Activated T-helper 1 cell treated with Interleukin-2 at 50 U/mL for 16 hours (primary cell): Measurements from ENCODE around the gene GRPEL2.
"Not testable (repeated sequence)": the region's sequence is repeated elsewhere in the genome, so short reads cannot be mapped to it uniquely, and the experiment has no call there.

Experiments used
- DNase-seq: peaks from one replicate; pipeline ENCODE4 v3.0.0-alpha.2; 2020; ENCODE audit warnings: low read depth

The GRPEL2 gene

DNA sequence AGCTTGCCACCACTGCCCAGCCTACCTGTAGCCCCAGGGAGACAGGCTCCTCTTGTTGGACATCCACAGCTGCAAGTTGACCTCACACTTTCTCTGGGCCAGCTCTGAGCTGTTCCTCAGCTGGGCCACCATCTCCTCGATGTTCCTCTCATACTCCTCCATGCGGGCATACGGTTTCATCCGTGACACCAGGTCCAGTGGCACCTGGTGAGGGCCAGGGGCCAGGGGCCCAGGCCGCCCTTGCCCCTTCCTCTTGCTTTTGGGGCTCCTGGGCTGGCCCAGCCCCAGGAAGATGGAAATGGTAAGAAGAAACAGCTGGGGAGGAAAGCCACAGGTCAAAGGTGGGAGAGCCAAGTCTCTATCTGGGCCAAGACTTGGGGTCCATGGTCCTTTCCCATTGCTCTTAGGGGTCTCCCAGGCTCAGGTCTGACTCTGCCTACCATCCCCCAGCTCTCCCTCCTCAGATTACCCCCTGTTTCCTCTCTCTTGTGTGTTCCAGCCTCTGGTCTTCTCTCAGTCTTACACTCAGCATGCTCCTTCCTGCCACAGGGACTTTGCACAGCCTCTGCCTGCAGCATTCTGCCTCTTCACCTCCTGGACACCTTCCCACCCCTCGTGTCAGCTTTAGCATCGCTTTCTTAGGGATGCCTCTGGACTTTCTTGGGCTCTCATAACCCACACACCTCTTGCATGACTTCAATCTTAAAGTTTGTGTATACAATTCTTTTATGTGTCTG is 31.6 kb downstream of the GRPEL2 start:
- no peak for DNase-seq

GRCh38 chr5:149378241-149378820 is 33.0 kb downstream of the GRPEL2 start:
- DNase-seq, result no peak

GRCh38 chr5:149379177-149379761 is 34.0 kb downstream of the GRPEL2 start, which contains the start of gene IL17B:
Gene IL17B, minus strand, starts transcription at chr5:149379292. Its CDS starts 67 bp downstream, at chr5:149379225.
- DNase-seq, result no peak

GRCh38 chr5:149379818-149380374 is 34.6 kb downstream of the GRPEL2 start:
- no peak for DNase-seq

GRCh38 chr5:149380466-149381121 is 35.3 kb downstream of the GRPEL2 start:
- no peak for DNase-seq

DNA sequence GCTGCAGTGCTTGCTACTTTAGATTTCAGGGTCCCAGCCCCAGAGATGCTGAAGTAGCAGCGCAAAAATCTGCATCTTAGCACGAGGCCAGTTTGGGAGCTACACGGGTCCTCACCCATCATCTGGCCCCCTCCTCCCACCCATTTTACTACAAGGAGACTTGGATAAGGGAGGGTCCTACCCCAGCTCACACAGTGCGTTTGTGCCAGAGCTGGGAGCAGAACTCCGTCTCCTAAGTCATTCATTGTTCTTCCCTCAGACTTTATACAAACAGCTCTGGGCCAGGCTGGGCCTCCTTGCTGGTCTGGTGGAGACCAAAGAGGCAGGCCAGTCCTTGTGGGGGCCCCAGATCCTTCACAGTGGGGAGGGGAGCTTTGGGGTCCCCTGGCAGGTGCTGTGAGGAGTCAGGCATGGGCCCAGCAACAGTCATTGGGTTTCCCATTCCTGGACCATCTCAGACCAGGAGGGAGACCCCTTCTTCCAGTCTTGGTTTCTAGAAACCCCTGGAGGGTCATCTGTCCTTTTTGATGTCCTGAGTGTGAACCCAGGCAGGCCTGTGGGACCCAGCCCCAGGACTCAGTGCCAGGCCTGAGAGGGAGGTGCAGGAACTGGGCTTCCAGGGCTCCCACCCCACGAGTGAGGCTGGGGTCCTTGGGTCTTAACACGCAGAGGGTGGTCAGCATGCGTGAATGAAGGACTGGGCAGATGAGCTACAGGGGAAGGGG is 36.1 kb downstream of the GRPEL2 start:
- DNase-seq, result no peak

DNA sequence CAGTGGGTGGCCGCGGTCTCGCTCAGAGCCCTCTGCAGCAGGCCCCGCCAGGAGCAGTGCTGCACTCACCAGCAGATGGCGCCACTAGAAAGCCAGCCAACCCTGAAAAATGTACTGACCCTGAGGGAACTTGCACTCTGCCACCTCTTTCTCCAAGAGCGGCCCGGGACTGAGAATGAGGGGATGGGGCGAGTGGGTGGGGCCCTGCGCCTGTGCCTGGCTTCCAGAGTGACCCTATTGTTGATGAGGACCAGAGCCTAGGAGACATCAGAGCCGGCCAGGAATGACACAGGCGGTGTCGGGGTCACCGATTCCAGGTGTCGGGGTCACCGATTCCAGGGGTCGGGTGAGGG is 36.7 kb downstream of the GRPEL2 start:
- DNase-seq, result peak; percentile 49

- no peak for DNase-seq
Observed at GRCh38 chr5:149382517-149383220, 37.4 kb downstream of the GRPEL2 start.

DNA sequence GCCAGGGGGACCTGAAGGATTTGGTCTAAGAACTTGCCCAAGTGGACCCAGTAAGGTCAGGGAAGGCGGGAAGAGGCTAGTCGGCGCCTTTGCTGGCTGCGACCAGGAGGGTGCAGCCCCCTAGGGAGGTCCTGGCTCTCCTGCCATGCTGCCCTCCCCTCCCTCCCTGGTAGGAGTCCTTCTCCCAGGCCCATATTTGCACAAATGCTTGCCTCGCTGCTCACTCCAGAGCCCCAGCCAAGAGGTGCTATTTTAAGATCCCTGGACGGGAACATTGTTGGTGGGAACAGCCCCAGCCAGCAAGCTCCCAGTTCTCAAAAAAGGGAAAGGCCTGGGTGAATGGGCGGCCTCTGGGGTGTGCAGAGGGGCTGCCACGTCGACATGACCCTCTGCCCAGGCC is 38.1 kb downstream of the GRPEL2 start:
- no peak for DNase-seq

DNA sequence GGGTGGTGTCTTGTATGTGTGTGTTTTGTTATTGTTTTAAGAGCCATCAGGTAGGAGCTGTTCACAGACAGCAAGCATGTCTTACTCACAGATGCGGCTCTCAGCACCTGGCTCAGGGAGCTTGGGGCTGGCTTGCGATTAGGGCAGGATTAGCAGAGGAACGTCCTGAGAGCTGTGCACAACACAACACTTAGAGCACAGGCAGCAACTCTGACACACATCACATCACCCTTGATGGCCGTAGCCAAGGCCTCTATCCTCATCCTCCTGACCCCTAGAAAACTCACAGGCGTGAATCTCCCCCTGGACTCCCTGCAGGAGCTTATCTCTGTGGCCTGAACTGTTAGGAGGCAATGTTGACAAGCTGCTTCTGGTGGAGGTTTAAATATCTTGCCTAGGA is 40.9 kb downstream of the GRPEL2 start:
- no peak for DNase-seq

- DNase-seq, result no peak
Observed at GRCh38 chr5:149387081-149387631, 41.9 kb downstream of the GRPEL2 start.

GRCh38 chr5:149387982-149388381 is 42.7 kb downstream of the GRPEL2 start:
- no peak for DNase-seq

DNA sequence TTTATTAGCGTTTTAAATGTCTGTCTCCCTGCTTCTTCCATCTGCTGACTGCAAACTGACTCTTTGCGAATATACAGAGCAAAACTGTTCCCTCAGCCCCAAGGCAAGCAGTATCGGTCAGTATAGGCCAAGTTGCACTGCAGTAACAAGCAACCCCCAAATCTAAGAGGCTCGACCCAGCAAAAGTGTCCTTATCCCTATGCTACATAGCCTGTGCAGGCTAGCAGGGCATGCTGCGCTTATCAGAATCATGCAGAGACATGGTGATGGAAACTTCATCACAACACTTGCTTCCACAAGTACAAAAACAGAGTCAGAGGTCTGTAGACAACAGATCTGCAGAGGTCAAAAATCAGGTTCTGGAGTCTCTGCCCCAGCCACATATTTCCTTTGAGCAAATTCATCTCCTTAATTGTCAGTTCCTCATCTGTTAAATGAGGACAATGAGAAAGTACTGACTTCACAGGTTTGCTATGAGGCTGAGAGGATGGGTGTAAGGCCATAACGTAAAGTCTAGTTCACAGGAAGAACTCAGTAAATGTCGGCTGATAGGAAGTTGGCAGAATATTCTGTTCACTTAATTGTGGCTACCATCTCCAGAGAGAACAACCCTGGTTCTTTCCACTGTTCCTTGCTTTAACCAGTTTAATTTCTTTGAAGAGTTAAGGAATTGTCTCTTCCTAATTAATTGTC is 43.3 kb downstream of the GRPEL2 start:
- no peak for DNase-seq

GRCh38 chr5:149389552-149390495 is 44.5 kb downstream of the GRPEL2 start:
- no peak for DNase-seq

DNA sequence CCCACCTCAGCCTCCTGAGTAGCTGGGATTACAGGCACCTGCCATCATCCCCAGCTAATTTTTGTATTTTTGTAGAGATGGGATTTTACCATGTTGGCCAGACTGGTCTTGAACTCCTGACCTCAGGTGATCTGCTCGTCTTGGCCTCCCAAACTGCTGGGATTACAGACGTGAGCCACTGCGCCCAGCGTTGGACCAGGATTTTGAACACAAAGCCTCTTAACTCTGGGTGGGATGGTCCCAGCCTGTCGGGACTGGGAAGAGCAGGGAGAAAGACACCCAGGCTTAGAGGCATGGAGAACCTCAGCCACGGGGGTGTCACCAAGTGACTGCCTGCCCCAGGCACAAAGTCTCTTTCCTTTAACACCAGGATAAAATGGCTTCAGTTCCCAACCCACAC is 45.8 kb downstream of the GRPEL2 start:
- not testable (repeated sequence) for DNase-seq

- no peak for DNase-seq
Observed at GRCh38 chr5:149391524-149391923, 46.2 kb downstream of the GRPEL2 start.

- DNase-seq, result no peak
Observed at GRCh38 chr5:149392718-149393117, 47.4 kb downstream of the GRPEL2 start.

DNA sequence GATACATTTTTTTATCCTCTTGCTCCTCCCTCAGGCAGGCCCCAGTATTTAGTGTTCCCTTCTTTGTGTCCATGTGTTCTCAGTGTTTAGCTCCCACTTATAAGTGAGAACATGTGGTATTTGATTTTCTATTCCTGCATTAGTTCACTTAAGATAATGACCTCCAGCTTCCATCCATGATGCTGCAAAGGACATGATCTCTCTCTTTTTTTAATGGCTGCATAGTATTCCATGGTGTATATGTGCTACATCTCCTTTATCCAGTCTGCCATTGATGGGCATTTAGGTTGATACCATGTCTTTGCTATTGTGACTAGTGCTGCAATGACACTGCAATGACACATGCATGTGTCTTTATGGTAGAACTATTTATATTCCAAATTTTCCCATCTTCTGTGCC is 49.7 kb downstream of the GRPEL2 start:
- DNase-seq, result not testable (repeated sequence)

DNA sequence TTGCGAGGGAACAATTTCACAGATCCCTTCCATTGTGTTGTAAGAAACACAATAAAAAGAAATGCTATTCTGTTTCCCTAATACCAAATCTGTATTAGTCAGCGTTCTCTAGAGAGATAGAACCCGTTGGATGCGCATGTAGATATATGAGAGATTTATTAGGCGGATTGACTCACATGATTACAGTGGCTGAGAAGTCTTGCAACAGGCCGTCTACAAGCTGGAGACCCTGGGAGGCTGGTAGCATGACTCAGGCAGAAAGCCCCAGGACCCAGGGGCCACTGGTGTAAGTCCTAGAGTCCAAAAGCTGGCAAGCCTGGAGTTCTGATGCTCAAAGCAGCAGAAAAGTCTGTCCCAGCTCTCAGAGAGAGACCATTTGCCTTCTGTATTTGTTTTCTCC is 52.2 kb downstream of the GRPEL2 start:
- DNase-seq, result no peak
